ENCODE results near the gene CDH23. TPM values are rescaled to one million over a fixed set of nuclear protein-coding genes. Genes with fewer than 3 reads are reported as not detected.

Gene CDH23
- total RNA-seq, 2 experiments from 2014 or later = 4.6 to 5.2 TPM

- H3K4me1 Mint-ChIP-seq (ENCODE audit: low read depth) = no peaks in the 10 kb centered on the region
- no peak for ATAC-seq (ENCODE audit: poor library complexity)
- H3K4me3 Mint-ChIP-seq = no peak overlapping the region
Measured at GRCh38 chr10:71449026-71449425, 52.3 kb downstream of the CDH23 start.

GRCh38 chr10:71451754-71452153 lies 55.0 kb downstream of the CDH23 start:
- no peaks in the 10 kb centered on the region for H3K9me3 Mint-ChIP-seq
- no peak for ATAC-seq (ENCODE audit: poor library complexity)
- H3K36me3 Mint-ChIP-seq (ENCODE audit: low read depth) = no peaks in the 10 kb centered on the region

More at GRCh38 chr10:71449026-71449425, 52.3 kb downstream of the CDH23 start:
- intact Hi-C loops (cut with DNase I, micrococcal nuclease) = no loop called here
- ChIA-PET CTCF (no interaction called here), POLR2A (no interaction called here)
- H3K4me1 ChIP-seq (ENCODE audit: insufficient read depth, low read length) = no peaks in the 10 kb centered on the region
- Mint-ChIP-seq H3K9me3 (no peaks in the 10 kb centered on the region), H3K27me3 (no peaks in the 10 kb centered on the region), H3K27ac (no peak overlapping the region), H3K36me3 (ENCODE audit: low read depth) (no peaks in the 10 kb centered on the region)
- TF ChIP-seq CTCF (IDR thresholded peaks at IDR 0.05) = no peak
- H3K36me3 ChIP-seq (ENCODE audit: insufficient read depth, low read length) = no peaks in the 10 kb centered on the region
- no peak for DNase-seq
- H3K9me3 ChIP-seq (ENCODE audit: control insufficient read depth in 1 of 2, insufficient read depth in 1 of 2, low read length in 2 of 2) = no peaks in the 10 kb centered on the region
- no peaks in the 10 kb centered on the region for H3K27me3 ChIP-seq (ENCODE audit: control insufficient read depth in 1 of 2, insufficient read depth in 2 of 2, low read length in 2 of 2)
- H3K27ac ChIP-seq (ENCODE audit: low read depth in 1 of 2, low read length in 2 of 2) = no peak overlapping the region
- no peak overlapping the region for H3K4me3 ChIP-seq (ENCODE audit: low read length)

DNA sequence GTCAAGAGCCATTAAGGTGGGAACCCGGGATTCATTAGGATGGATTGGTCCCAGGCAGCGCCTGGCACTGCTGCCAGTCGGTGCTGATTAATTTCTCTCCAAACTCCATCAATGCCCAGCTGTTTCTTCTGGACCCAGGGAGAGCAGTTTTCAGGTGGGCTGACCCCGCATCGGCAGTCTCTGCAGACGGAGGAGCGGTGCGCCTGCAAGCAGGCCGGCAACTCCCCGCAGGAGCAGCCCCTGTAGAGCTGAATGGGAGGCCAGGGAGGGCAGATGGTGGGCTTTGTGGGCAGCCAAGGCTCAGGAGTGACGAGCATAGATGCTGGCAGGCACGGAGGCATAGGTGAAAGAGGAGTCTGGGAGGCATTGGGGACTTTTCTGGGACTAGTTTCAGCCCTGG lies 56.5 kb downstream of the CDH23 start:
- DNase-seq (no peak), ATAC-seq (ENCODE audit: poor library complexity) (no peak)
- H3K36me3 Mint-ChIP-seq (ENCODE audit: low read depth) = no peaks in the 10 kb centered on the region
- no peak overlapping the region for H3K27ac Mint-ChIP-seq
- Histone ChIP-seq H3K4me1 (ENCODE audit: insufficient read depth, low read length) (no peaks in the 10 kb centered on the region), H3K27me3 (ENCODE audit: control insufficient read depth in 1 of 2, insufficient read depth in 2 of 2, low read length in 2 of 2) (peaks cover 0 to 2% of the 10 kb centered on the region in 2 experiments), H3K9me3 (ENCODE audit: control insufficient read depth in 1 of 2, insufficient read depth in 1 of 2, low read length in 2 of 2) (peaks cover 0 to 4% of the 10 kb centered on the region in 2 experiments), H3K4me3 (ENCODE audit: low read length) (no peak overlapping the region), H3K27ac (ENCODE audit: low read depth in 1 of 2, low read length in 2 of 2) (no peak overlapping the region), H3K36me3 (ENCODE audit: insufficient read depth, low read length) (no peaks in the 10 kb centered on the region)
- POLR2A ChIA-PET = no interaction called here
- no peaks in the 10 kb centered on the region for H3K4me1 Mint-ChIP-seq (ENCODE audit: low read depth)
- TF ChIP-seq CTCF (IDR thresholded peaks at IDR 0.05) = no peak
- H3K27me3 Mint-ChIP-seq = peaks cover 6% of the 10 kb centered on the region
- H3K4me3 Mint-ChIP-seq = no peak overlapping the region
- intact Hi-C loops (cut with DNase I, micrococcal nuclease) = no loop called here
- CTCF ChIA-PET = no interaction called here
- H3K9me3 Mint-ChIP-seq = no peaks in the 10 kb centered on the region

More at GRCh38 chr10:71451754-71452153, 55.0 kb downstream of the CDH23 start:
- Mint-ChIP-seq H3K27me3 (peaks cover 5% of the 10 kb centered on the region), H3K27ac (no peak overlapping the region), H3K4me3 (no peak overlapping the region), H3K4me1 (ENCODE audit: low read depth) (no peaks in the 10 kb centered on the region)
- Histone ChIP-seq H3K4me1 (ENCODE audit: insufficient read depth, low read length) (no peaks in the 10 kb centered on the region), H3K27ac (ENCODE audit: low read depth in 1 of 2, low read length in 2 of 2) (no peak overlapping the region), H3K4me3 (ENCODE audit: low read length) (no peak overlapping the region), H3K36me3 (ENCODE audit: insufficient read depth, low read length) (no peaks in the 10 kb centered on the region), H3K9me3 (ENCODE audit: control insufficient read depth in 1 of 2, insufficient read depth in 1 of 2, low read length in 2 of 2) (peaks cover 0 to 4% of the 10 kb centered on the region in 2 experiments), H3K27me3 (ENCODE audit: control insufficient read depth in 1 of 2, insufficient read depth in 2 of 2, low read length in 2 of 2) (peaks cover 0 to 2% of the 10 kb centered on the region in 2 experiments)
- intact Hi-C loops (cut with DNase I, micrococcal nuclease) = no loop called here
- no peak for TF ChIP-seq CTCF (IDR thresholded peaks at IDR 0.05)
- DNase-seq = no peak
- POLR2A ChIA-PET = no interaction called here
- CTCF ChIA-PET = no interaction called here
